IPS DF 6.9 (cell line): Measurements from ENCODE around the gene C10orf53.
A peak's percentile ranks its signal among the peaks of the same experiment; 100 is the strongest.

ENCODE experiments used
- DNase-seq: peaks from one replicate; pipeline ENCODE4 v3.0.0-alpha.2; 2013; ENCODE audit warnings: low read depth, low spot score
- H3K27ac ChIP-seq: one replicate; pipeline ENCODE4 v1.5.1; 2013; ENCODE audit warnings: low read length, control low read depth
- H3K27me3 ChIP-seq: 2 replicates; pipeline ENCODE4 v1.6.1; 2013; ENCODE audit warnings: mild to moderate bottlenecking, low read length; ENCODE audit not compliant: control insufficient read depth, insufficient read depth
- H3K36me3 ChIP-seq: 2 replicates; pipeline ENCODE4 v1.6.1; 2013; ENCODE audit warnings: low read length; ENCODE audit not compliant: control insufficient read depth, insufficient read depth
- H3K4me1 ChIP-seq: 2 replicates; pipeline ENCODE4 v1.6.1; 2013; ENCODE audit warnings: low read length; ENCODE audit not compliant: control insufficient read depth, insufficient read depth
- H3K4me3 ChIP-seq: 2 replicates; pipeline ENCODE4 v1.5.1; 2013; ENCODE audit warnings: mild to moderate bottlenecking, low read length
- H3K9me3 ChIP-seq: 2 replicates; pipeline ENCODE4 v1.6.1; 2013; ENCODE audit warnings: low read length, inconsistent platforms; ENCODE audit not compliant: control insufficient read depth, insufficient read depth
- WGBS: extraction: QIAGEN DNeasy Blood & Tissue Kit; methylation state at CpG from one replicate; pipeline ENCODE4 v1.1.7; 2013; ENCODE audit warnings: mixed read lengths, missing lambda C conversion rate; ENCODE audit not compliant: insufficient read length, insufficient coverage; 5-methylcytosine and 5-hydroxymethylcytosine counted together

C10orf53 gene

GRCh38 chr10:49688920-49689319 lies 9.5 kb downstream of the C10orf53 start:
- WGBS: no CpG with 5 or more reads among the region's 7 CpGs
- Histone ChIP-seq H3K36me3 (no peaks in the 10 kb centered on the region), H3K4me1 (peaks cover 7% of the 10 kb centered on the region), H3K4me3 (no peak overlapping the region), H3K27me3 (peaks cover 49% of the 10 kb centered on the region), H3K27ac (no peak overlapping the region), H3K9me3 (no peaks in the 10 kb centered on the region)
- no peak for DNase-seq

DNA sequence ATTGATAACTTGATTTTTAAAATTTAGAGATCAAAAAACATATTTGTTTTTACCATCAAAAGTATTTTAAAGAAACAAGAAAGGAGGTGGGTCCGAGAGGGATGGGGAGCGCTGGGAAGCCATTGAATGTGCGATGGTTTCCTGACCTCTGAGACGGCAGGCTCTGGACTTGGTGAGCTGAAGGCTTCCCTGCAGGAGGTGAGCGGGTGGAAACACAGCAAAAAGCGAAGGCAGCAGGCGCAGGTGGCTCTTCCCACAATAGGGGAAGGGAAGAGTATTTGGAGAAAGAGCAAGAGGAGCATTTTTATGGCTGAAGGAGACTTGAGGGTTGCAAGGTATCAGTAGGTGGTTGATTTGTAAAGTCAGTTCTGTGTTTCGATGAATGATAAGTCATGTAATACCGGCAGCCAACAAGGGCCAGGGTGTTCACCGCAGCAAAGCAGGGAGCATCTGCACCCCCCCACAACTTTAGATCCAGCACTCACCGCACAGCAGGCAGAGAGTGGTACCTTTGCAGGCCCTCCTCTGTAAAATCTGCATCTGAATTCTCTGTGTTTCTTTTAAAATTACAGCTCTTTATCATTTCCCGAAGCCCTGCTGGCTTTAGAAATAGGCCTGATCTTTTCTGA lies 10.5 kb downstream of the C10orf53 start:
- H3K4me1 ChIP-seq: peaks cover 7% of the 10 kb centered on the region
- peaks cover 54% of the 10 kb centered on the region for H3K27me3 ChIP-seq
- no peaks in the 10 kb centered on the region for H3K9me3 ChIP-seq
- no CpG with 5 or more reads among the region's 12 CpGs for WGBS
- H3K36me3 ChIP-seq: no peaks in the 10 kb centered on the region
- no peak overlapping the region for H3K27ac ChIP-seq
- H3K4me3 ChIP-seq: no peak overlapping the region
- peak; percentile 60 for DNase-seq

DNA sequence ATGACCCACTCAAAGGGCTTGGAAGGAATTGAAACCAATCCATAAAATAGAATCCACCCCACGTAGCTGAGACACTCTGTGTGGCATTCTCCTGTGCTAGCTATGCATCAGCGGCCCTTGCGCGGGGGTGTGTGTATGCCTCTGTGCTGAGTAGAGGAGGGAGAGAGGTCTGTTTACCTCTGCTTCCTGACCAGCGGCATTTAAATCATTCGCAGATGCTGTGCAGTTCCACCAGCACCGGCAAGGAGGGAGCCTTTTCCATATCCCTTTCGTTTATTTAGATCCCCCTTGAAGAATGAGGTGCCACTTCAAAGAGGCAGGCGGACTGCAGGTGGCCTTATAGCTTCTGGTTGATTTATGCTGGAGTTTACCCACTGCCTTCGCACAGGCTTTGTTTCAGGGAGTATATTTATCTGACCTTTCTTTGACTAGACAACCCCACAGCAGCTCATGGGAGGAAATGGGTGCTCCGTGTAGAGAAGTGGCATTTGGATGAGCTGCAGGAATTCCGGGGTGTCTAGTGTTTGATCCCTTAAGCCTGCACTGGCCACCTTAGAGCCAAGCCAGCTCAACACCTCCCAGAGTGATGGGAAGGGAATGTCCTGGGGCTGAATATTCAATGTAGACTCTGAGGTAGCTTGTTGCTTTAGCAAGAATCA lies 11.4 kb downstream of the C10orf53 start:
- no peaks in the 10 kb centered on the region for H3K36me3 ChIP-seq
- H3K27me3 ChIP-seq: peaks cover 54% of the 10 kb centered on the region
- WGBS: no CpG with 5 or more reads among the region's 12 CpGs

DNA sequence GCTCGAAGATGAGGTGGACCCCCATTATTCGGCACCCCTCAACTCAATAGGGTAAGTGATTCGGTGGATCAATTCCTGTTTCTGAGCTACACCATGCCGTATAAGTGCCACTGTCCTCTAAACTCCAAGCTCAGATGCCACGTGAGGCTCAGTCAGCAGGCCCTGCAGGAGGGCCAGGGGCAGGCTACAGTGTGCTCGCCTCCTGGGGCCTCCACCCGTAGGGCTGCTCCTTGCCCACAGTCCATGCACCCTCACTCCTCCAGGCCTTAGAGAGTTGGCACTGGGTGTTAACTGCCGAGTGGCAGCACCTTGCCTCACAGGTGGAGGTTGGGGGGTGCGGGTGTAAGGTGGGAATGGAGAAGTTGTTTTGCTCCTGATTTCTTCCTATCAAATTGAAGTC lies 12.1 kb downstream of the C10orf53 start:
- WGBS: no CpG with 5 or more reads among the region's 9 CpGs
- Histone ChIP-seq H3K4me1 (peaks cover 7% of the 10 kb centered on the region), H3K27ac (no peak overlapping the region), H3K36me3 (no peaks in the 10 kb centered on the region), H3K4me3 (no peak overlapping the region), H3K9me3 (no peaks in the 10 kb centered on the region), H3K27me3 (peaks cover 54% of the 10 kb centered on the region)
- no peak for DNase-seq

More for the DNA sequence above, 11.4 kb downstream of the C10orf53 start:
- Histone ChIP-seq H3K4me3 (no peak overlapping the region), H3K4me1 (peaks cover 7% of the 10 kb centered on the region), H3K9me3 (no peaks in the 10 kb centered on the region), H3K27ac (no peak overlapping the region)
- DNase-seq: no peak

GRCh38 chr10:49694466-49694865 lies 15.0 kb downstream of the C10orf53 start:
- H3K9me3 ChIP-seq: no peaks in the 10 kb centered on the region
- H3K27me3 ChIP-seq: peaks cover 33% of the 10 kb centered on the region
- no peak for DNase-seq
- H3K4me3 ChIP-seq: no peak overlapping the region
- peaks cover 6% of the 10 kb centered on the region for H3K4me1 ChIP-seq
- no peak overlapping the region for H3K27ac ChIP-seq
- no peaks in the 10 kb centered on the region for H3K36me3 ChIP-seq
- WGBS: no CpG with 5 or more reads among the region's 6 CpGs

DNA sequence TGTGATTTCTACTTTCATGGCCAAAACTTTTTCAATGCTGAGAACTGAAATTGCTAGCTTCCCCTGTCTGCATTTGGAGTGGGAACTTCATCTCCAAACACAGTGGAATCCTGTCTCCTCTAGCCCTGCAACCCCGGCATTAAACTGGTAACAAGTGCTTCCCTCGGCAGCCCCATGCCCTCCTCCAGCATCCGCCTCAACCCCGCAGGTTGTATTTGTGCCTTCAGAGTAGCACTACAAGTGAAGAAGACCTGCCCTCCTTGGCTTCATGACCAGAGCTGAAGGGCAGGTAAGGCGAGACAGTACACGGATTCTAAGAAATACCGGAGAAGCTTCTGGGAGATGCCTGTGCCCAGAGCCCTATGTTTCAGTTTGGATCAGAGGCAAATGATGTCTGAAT lies 16.9 kb downstream of the C10orf53 start:
- no CpG with 5 or more reads among the region's 7 CpGs for WGBS
- no peaks in the 10 kb centered on the region for H3K9me3 ChIP-seq
- no peak for DNase-seq
- no peaks in the 10 kb centered on the region for H3K36me3 ChIP-seq
- no peak overlapping the region for H3K4me3 ChIP-seq
- peaks cover 4% of the 10 kb centered on the region for H3K4me1 ChIP-seq
- no peak overlapping the region for H3K27ac ChIP-seq
- H3K27me3 ChIP-seq: peaks cover 22% of the 10 kb centered on the region

DNA sequence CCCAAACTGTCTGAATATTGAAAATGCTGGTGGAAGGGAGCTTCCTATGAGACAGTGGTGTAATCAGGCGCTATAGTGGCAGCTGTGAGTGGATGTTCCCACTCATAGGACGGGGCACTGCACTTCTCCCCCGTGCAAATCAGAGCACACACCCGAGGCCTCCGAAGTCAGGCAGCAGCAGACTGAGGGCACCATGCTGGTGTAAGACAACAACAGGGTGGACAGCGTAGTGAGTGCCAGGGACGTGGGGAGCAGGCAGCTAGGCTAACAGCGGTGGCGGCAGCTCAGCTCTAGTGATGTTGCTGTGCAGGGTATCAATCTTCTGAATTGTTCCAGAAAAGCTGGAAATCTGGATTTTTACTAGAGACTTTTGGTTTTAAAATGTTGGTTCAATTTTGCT lies 19.2 kb downstream of the C10orf53 start:
- Histone ChIP-seq H3K27me3 (peaks cover 5% of the 10 kb centered on the region; the same call in 1 of the 2 replicates), H3K4me1 (peaks cover 4% of the 10 kb centered on the region; the same call in 1 of the 2 replicates), H3K27ac (no peak overlapping the region), H3K36me3 (no peaks in the 10 kb centered on the region), H3K4me3 (no peak overlapping the region), H3K9me3 (no peaks in the 10 kb centered on the region)
- no CpG with 5 or more reads among the region's 9 CpGs for WGBS
- no peak for DNase-seq

DNA sequence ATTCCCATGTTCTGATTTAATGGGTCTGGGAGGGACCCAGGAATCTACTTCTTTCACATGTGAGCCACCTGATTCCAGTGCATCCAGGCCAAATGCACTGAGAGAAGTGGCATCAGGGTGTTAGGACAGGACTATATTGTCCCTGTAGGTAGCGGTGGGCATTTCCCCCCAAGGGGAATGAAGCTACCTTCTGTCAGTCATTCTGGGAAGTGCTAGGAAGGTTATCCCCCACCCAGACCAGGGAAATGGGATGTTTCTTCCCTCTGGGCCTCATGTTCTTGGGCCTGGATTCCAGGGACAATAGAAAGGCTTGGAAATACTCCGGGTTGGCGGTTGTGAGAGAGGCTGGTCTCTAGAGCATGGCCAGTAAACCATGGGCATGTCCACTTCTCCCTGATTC lies 20.8 kb downstream of the C10orf53 start:
- Histone ChIP-seq H3K27me3 (no peaks in the 10 kb centered on the region; the same call in 1 of the 2 replicates), H3K4me3 (no peak overlapping the region), H3K9me3 (no peaks in the 10 kb centered on the region), H3K27ac (no peak overlapping the region), H3K36me3 (no peaks in the 10 kb centered on the region), H3K4me1 (peaks cover 4% of the 10 kb centered on the region; the same call in 1 of the 2 replicates)
- no peak for DNase-seq
- no CpG with 5 or more reads among the region's 3 CpGs for WGBS

- Histone ChIP-seq H3K9me3 (no peaks in the 10 kb centered on the region), H3K36me3 (no peaks in the 10 kb centered on the region), H3K27ac (no peak overlapping the region), H3K4me3 (no peak overlapping the region), H3K27me3 (no peaks in the 10 kb centered on the region; the same call in 1 of the 2 replicates), H3K4me1 (peaks cover 4% of the 10 kb centered on the region; the same call in 1 of the 2 replicates)
- no CpG with 5 or more reads among the region's 3 CpGs for WGBS
- DNase-seq: peak; percentile 41
Measured at GRCh38 chr10:49700997-49701396, 21.5 kb downstream of the C10orf53 start.

DNA sequence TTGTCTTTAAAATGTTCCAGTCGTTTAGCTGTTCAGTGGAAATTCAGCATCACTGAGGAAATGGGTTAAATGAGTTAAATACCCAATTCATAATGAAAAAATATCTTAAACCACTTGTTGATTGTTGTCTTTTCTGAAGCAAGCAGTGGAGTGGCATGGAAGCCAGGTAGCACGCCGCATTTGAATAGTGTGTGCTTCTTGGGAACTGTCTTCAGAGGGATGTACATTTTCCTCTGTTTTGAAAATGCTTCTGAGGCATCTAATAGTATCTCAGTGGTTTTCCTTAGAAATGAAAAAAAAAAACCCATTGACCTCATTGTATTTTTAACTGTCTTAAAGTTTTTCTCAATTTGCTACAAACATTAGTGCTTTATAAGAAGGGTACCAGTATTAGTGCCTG lies 28.1 kb downstream of the C10orf53 start:
- H3K27ac ChIP-seq: no peak overlapping the region
- H3K4me3 ChIP-seq: no peak overlapping the region
- H3K27me3 ChIP-seq: no peaks in the 10 kb centered on the region
- DNase-seq: no peak
- H3K36me3 ChIP-seq: no peaks in the 10 kb centered on the region
- H3K9me3 ChIP-seq: no peaks in the 10 kb centered on the region
- H3K4me1 ChIP-seq: no peaks in the 10 kb centered on the region
- no CpG with 5 or more reads among the region's 3 CpGs for WGBS

GRCh38 chr10:49709934-49710333 lies 30.5 kb downstream of the C10orf53 start:
- Histone ChIP-seq H3K4me1 (no peaks in the 10 kb centered on the region), H3K4me3 (no peak overlapping the region), H3K27ac (no peak overlapping the region), H3K27me3 (no peaks in the 10 kb centered on the region), H3K9me3 (no peaks in the 10 kb centered on the region), H3K36me3 (no peaks in the 10 kb centered on the region)
- no CpG with 5 or more reads among the region's 5 CpGs for WGBS
- DNase-seq: no peak
